ENCODE results near the gene ACVR1. TPM values are rescaled to one million over a fixed set of nuclear protein-coding genes. Genes with fewer than 3 reads are reported as not detected.

The ACVR1 gene
- total RNA-seq, 1 experiment from 2014 or later, result 17.1 TPM

- no peak for TF ChIP-seq EZH2 (IDR thresholded peaks at IDR 0.05; ENCODE audit: borderline replicate concordance, low read depth, low read length, poor library complexity, severe bottlenecking)
- TF ChIP-seq CTCF (conservative IDR thresholded peaks at IDR 0.05; ENCODE audit: low read depth, low read length), result no peak
- Histone ChIP-seq H3K4me1 (ENCODE audit: insufficient read depth, low read length, poor library complexity, severe bottlenecking) (peaks cover 45% of the 10 kb centered on the region), H3K27ac (ENCODE audit: low read depth, low read length, poor library complexity, severe bottlenecking) (peak overlapping the region; percentile 68), H3K9me3 (ENCODE audit: low read depth, low read length, poor library complexity, severe bottlenecking) (no peaks in the 10 kb centered on the region), H3K27me3 (replicated peaks; ENCODE audit: insufficient read depth, low read depth, low read length, poor library complexity) (no peaks in the 10 kb centered on the region), H3K36me3 (ENCODE audit: insufficient read depth, low read length, poor library complexity, severe bottlenecking) (no peaks in the 10 kb centered on the region), H3K4me3 (ENCODE audit: low read depth, low read length, poor library complexity, severe bottlenecking) (peak overlapping the region; percentile 22)
- no TSS peak for BruUV-seq (replicated peaks)
- ChIA-PET CTCF (no interaction called here), POLR2A (ENCODE audit: low non-redundant PET) (interaction anchor here (0.5 to 1.3 kb wide), 2 partner anchors 12 to 32 kb away, joined by 3 to 19 read pairs; no protein-coding TSS in a partner anchor)
- DNase-seq (ENCODE audit: low spot score), result peak; percentile 76
- intact Hi-C loops (cut with micrococcal nuclease; ENCODE audit: unreplicated experiment), result loop anchor here (2.0 kb wide), 1 partner anchor 54 kb away; no protein-coding TSS in a partner anchor
These were observed 37.5 kb downstream of the ACVR1 start for GRCh38 chr2:157838442-157839161.

- H3K27me3 ChIP-seq (replicated peaks; ENCODE audit: insufficient read depth, low read depth, low read length, poor library complexity), result no peaks in the 10 kb centered on the region
- H3K4me1 ChIP-seq (ENCODE audit: insufficient read depth, low read length, poor library complexity, severe bottlenecking), result peaks cover 40% of the 10 kb centered on the region
- H3K36me3 ChIP-seq (ENCODE audit: insufficient read depth, low read length, poor library complexity, severe bottlenecking), result no peaks in the 10 kb centered on the region
- H3K27ac ChIP-seq (ENCODE audit: low read depth, low read length, poor library complexity, severe bottlenecking), result peak overlapping the region; percentile 68
- no peaks in the 10 kb centered on the region for H3K9me3 ChIP-seq (ENCODE audit: low read depth, low read length, poor library complexity, severe bottlenecking)
- no peak for TF ChIP-seq CTCF (conservative IDR thresholded peaks at IDR 0.05; ENCODE audit: low read depth, low read length)
- no peak for TF ChIP-seq EZH2 (IDR thresholded peaks at IDR 0.05; ENCODE audit: borderline replicate concordance, low read depth, low read length, poor library complexity, severe bottlenecking)
- intact Hi-C loops (cut with micrococcal nuclease; ENCODE audit: unreplicated experiment), result loop anchor here (2.0 kb wide), 1 partner anchor 53 kb away; no protein-coding TSS in a partner anchor
- POLR2A ChIA-PET (ENCODE audit: low non-redundant PET), result interaction anchor here (0.5 to 1.3 kb wide), 2 partner anchors 12 to 31 kb away, joined by 3 to 19 read pairs; no protein-coding TSS in a partner anchor
- CTCF ChIA-PET, result no interaction called here
- no TSS peak for BruUV-seq (replicated peaks)
- DNase-seq (ENCODE audit: low spot score), result peak; percentile 41
- H3K4me3 ChIP-seq (ENCODE audit: low read depth, low read length, poor library complexity, severe bottlenecking), result peak overlapping the region; percentile 22
These were observed 38.2 kb downstream of the ACVR1 start for GRCh38 chr2:157837851-157838441.

GRCh38 chr2:157836531-157836930 lies 39.6 kb downstream of the ACVR1 start:
- no peak for TF ChIP-seq CTCF (conservative IDR thresholded peaks at IDR 0.05; ENCODE audit: low read depth, low read length)
- no peak for TF ChIP-seq EZH2 (IDR thresholded peaks at IDR 0.05; ENCODE audit: borderline replicate concordance, low read depth, low read length, poor library complexity, severe bottlenecking)
- no peak for DNase-seq (ENCODE audit: low spot score)
- H3K27me3 ChIP-seq (replicated peaks; ENCODE audit: insufficient read depth, low read depth, low read length, poor library complexity), result no peaks in the 10 kb centered on the region
- no peaks in the 10 kb centered on the region for H3K36me3 ChIP-seq (ENCODE audit: insufficient read depth, low read length, poor library complexity, severe bottlenecking)
- ChIA-PET CTCF (no interaction called here), POLR2A (ENCODE audit: low non-redundant PET) (no interaction called here)
- intact Hi-C loops (cut with micrococcal nuclease; ENCODE audit: unreplicated experiment), result no loop called here
- H3K9me3 ChIP-seq (ENCODE audit: low read depth, low read length, poor library complexity, severe bottlenecking), result no peaks in the 10 kb centered on the region
- no peak overlapping the region for H3K27ac ChIP-seq (ENCODE audit: low read depth, low read length, poor library complexity, severe bottlenecking)
- H3K4me3 ChIP-seq (ENCODE audit: low read depth, low read length, poor library complexity, severe bottlenecking), result no peak overlapping the region
- no TSS peak for BruUV-seq (replicated peaks)
- peaks cover 38% of the 10 kb centered on the region for H3K4me1 ChIP-seq (ENCODE audit: insufficient read depth, low read length, poor library complexity, severe bottlenecking)
